H9 (cell line): ENCODE results near the gene SLC24A3. TPM values are rescaled to one million over a fixed set of nuclear protein-coding genes. Genes with fewer than 3 reads are reported as not detected.

Experiments used
- DNase-seq: peaks from one replicate; pipeline ENCODE4 v3.0.0-alpha.2; 2017
- H2AFZ ChIP-seq: one replicate; pipeline ENCODE4 v1.6.1; 2013; ENCODE audit warnings: mild to moderate bottlenecking, low read length, control low read depth, moderate library complexity
- H2AK5ac ChIP-seq: 2 replicates; pipeline ENCODE4 v1.6.1; 2013; ENCODE audit warnings: low read length, control low read depth, mixed read lengths; ENCODE audit not compliant: insufficient read length
- H2BK120ac ChIP-seq: one replicate; pipeline ENCODE4 v1.6.1; 2013; ENCODE audit warnings: low read depth, mild to moderate bottlenecking, low read length, control low read depth, inconsistent platforms; ENCODE audit not compliant: poor library complexity, severe bottlenecking
- H2BK12ac ChIP-seq: 2 replicates; pipeline ENCODE4 v1.6.1; 2013; ENCODE audit warnings: low read length, control low read depth, mixed read lengths, low read depth; ENCODE audit not compliant: insufficient read length
- H2BK15ac ChIP-seq: 2 replicates; pipeline ENCODE4 v1.6.1; 2013; ENCODE audit warnings: low read depth, low read length, control low read depth
- H2BK20ac ChIP-seq: one replicate; pipeline ENCODE4 v1.6.1; 2013; ENCODE audit warnings: low read depth, mild to moderate bottlenecking, low read length, control low read depth, inconsistent platforms; ENCODE audit not compliant: poor library complexity, severe bottlenecking
- H2BK5ac ChIP-seq: 2 replicates; pipeline ENCODE4 v1.6.1; 2013; ENCODE audit warnings: low read length, control low read depth, mixed read lengths; ENCODE audit not compliant: insufficient read length
- H3K14ac ChIP-seq: 2 replicates; pipeline ENCODE4 v1.6.1; 2013; ENCODE audit warnings: low read length, control low read depth; ENCODE audit not compliant: insufficient read depth
- H3K18ac ChIP-seq: 2 replicates; pipeline ENCODE4 v1.6.1; 2013; ENCODE audit warnings: low read depth, mild to moderate bottlenecking, mixed read lengths, low read length, control low read depth; ENCODE audit not compliant: insufficient read length
- H3K23ac ChIP-seq: 2 replicates; pipeline ENCODE4 v1.6.1; 2013; ENCODE audit warnings: low read length, control low read depth, mixed read lengths, low read depth; ENCODE audit not compliant: insufficient read length
- H3K23me2 ChIP-seq: 2 replicates; pipeline ENCODE4 v1.6.1; 2013; ENCODE audit warnings: low read depth, mild to moderate bottlenecking, mixed read lengths, low read length, control low read depth; ENCODE audit not compliant: insufficient read length, poor library complexity, severe bottlenecking
- H3K27ac ChIP-seq: 2 replicates; pipeline ENCODE4 v1.5.1; 2013; ENCODE audit warnings: low read length, control low read depth, mixed read lengths, low read depth; ENCODE audit not compliant: insufficient read length
- H3K27me3 ChIP-seq: 2 replicates; pipeline ENCODE4 v1.6.1; 2013; ENCODE audit warnings: low read length, control low read depth, inconsistent platforms; ENCODE audit not compliant: insufficient read depth
- H3K4ac ChIP-seq: 2 replicates; pipeline ENCODE4 v1.6.1; 2013; ENCODE audit warnings: low read depth, mild to moderate bottlenecking, control low read depth, inconsistent platforms, low read length, moderate library complexity
- H3K4me1 ChIP-seq: 2 replicates; pipeline ENCODE4 v1.6.1; 2013; ENCODE audit warnings: low read length, control low read depth, inconsistent platforms; ENCODE audit not compliant: insufficient read depth
- H3K4me2 ChIP-seq: 2 replicates; pipeline ENCODE4 v1.6.1; 2013; ENCODE audit warnings: low read length, control low read depth, mixed read lengths; ENCODE audit not compliant: insufficient read length, insufficient read depth
- H3K56ac ChIP-seq: 2 replicates; pipeline ENCODE4 v1.6.1; 2013; ENCODE audit warnings: low read depth, mild to moderate bottlenecking, mixed read lengths, low read length, control low read depth; ENCODE audit not compliant: insufficient read length
- H3K79me1 ChIP-seq: 2 replicates; pipeline ENCODE4 v1.6.1; 2013; ENCODE audit warnings: low read depth, mild to moderate bottlenecking, moderate library complexity, low read length, control low read depth, inconsistent platforms; ENCODE audit not compliant: insufficient read depth, poor library complexity, severe bottlenecking
- H3K79me2 ChIP-seq: 2 replicates; pipeline ENCODE4 v1.6.1; 2013; ENCODE audit warnings: low read length, control low read depth, inconsistent platforms; ENCODE audit not compliant: insufficient read depth
- H3K9ac ChIP-seq: 2 replicates; pipeline ENCODE4 v1.6.1; 2013; ENCODE audit warnings: low read length, control low read depth, mixed read lengths; ENCODE audit not compliant: insufficient read length; ENCODE audit errors: extremely low read depth
- H3K9me3 ChIP-seq: one replicate; pipeline ENCODE4 v1.6.1; 2013; ENCODE audit warnings: low read depth, low read length, inconsistent platforms; ENCODE audit not compliant: control insufficient read depth
- H3T11ph ChIP-seq: one replicate; pipeline ENCODE4 v1.6.1; 2013; ENCODE audit warnings: mild to moderate bottlenecking, low read length, control low read depth, inconsistent platforms
- H4K20me1 ChIP-seq: one replicate; pipeline ENCODE4 v1.6.1; 2013; ENCODE audit not compliant: control insufficient read depth, insufficient read length, insufficient read depth
- H4K5ac ChIP-seq: 2 replicates; pipeline ENCODE4 v1.6.1; 2013; ENCODE audit warnings: low read depth, mild to moderate bottlenecking, mixed read lengths, low read length, control low read depth; ENCODE audit not compliant: insufficient read length
- H4K8ac ChIP-seq: replicated peaks from 2 replicates; pipeline ENCODE4 v1.6.1; 2013; ENCODE audit warnings: low read length, control low read depth, mixed read lengths, low read depth; ENCODE audit not compliant: insufficient read length
- H4K91ac ChIP-seq: 2 replicates; pipeline ENCODE4 v1.6.1; 2013; ENCODE audit warnings: low read depth, mild to moderate bottlenecking, moderate library complexity, mixed read lengths, low read length, control low read depth; ENCODE audit not compliant: insufficient read length
- H3K27ac Mint-ChIP-seq, 3 experiments: 2 replicates in 2 of 3; 3 replicates in 1 of 3; pipeline ENCODE4 v1.8.0; 2020 to 2021; ENCODE audit warnings: mixed read lengths in 3 of 3, mild to moderate bottlenecking in 1 of 3, moderate library complexity in 1 of 3
- H3K27me3 Mint-ChIP-seq: 2 replicates; pipeline ENCODE4 v1.8.0; 2021; ENCODE audit warnings: low read depth, mild to moderate bottlenecking, moderate library complexity, mixed read lengths
- H3K36me3 Mint-ChIP-seq, 3 experiments: 2 replicates in 2 of 3; 3 replicates in 1 of 3; pipeline ENCODE4 v1.8.0; 2020 to 2021; ENCODE audit warnings: low read depth in 3 of 3, mixed read lengths in 3 of 3; ENCODE audit not compliant: insufficient read depth in 1 of 3
- H3K4me1 Mint-ChIP-seq, 2 experiments: 2 replicates each; pipeline ENCODE4 v1.8.0; 2020; ENCODE audit warnings: mixed read lengths in 2 of 2
- H3K4me3 Mint-ChIP-seq, 2 experiments: 2 replicates in 1 of 2; 3 replicates in 1 of 2; pipeline ENCODE4 v1.8.0; 2020 to 2021; ENCODE audit warnings: mild to moderate bottlenecking in 2 of 2, mixed read lengths in 2 of 2, moderate library complexity in 1 of 2
- H3K9me3 Mint-ChIP-seq, 2 experiments: 2 replicates in 1 of 2; 3 replicates in 1 of 2; pipeline ENCODE4 v1.8.0; 2020; ENCODE audit warnings: mild to moderate bottlenecking in 2 of 2, mixed read lengths in 2 of 2, moderate library complexity in 1 of 2
- WGBS: extraction: QIAGEN DNeasy Blood & Tissue Kit; methylation state at CpG from one replicate; pipeline ENCODE4 v1.1.7; 2013; ENCODE audit warnings: missing lambda C conversion rate, low lambda C conversion rate, mixed read lengths; ENCODE audit not compliant: insufficient read length; ENCODE audit errors: extremely low coverage; 5-methylcytosine and 5-hydroxymethylcytosine counted together
- total RNA-seq: library from RNA; stranded (reverse); gene quantifications from 2 replicates; pipeline ENCODE4 v1.2.1, GENCODE V29; 2021
- TF ChIP-seq, protein P1 (sequence below): fragments of 200-600 bp; sonication (generic); conservative IDR thresholded peaks from 3 replicates; pipeline ENCODE4 v1.8.0; 2021; ENCODE audit warnings: antibody characterized with exemption, mild to moderate bottlenecking

Gene SLC24A3
- total RNA-seq, 1 experiment from 2014 or later: 0.83 TPM

DNA sequence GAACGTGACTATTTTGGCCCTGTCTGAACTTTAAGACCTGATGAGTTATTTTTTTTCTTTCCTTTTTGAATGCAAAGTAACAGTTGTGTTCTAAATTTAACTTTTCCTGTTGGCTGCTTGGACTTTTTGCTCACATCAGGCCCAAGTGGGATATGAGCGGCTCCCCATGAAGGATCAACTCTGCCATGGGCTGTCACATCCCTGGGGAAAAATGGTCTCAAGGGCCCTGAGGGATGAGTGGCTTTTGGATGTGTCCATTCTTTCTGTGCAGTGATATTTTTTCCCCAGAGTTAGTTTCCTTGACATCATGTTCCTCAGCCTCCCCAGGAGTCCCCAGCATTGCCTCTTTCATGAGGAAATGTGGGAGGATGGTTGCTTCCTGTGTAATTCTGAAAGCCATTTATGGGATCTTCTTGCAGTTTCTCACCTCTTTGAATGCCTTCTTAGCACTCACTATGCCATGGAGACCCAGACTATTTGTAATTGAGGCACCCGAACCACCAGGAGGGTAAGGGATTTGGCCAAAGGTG is 92.5 kb downstream of the SLC24A3 start:
- Mint-ChIP-seq H3K4me3 (no peak overlapping the region), H3K27ac (no peak overlapping the region), H3K4me1 (no peaks in the 10 kb centered on the region; a peak in 1 of 4 replicates), H3K36me3 (no peaks in the 10 kb centered on the region; a peak in 1 of 7 replicates), H3K9me3 (peaks cover 0 to 3% of the 10 kb centered on the region in 2 experiments; a peak in 2 of 5 replicates), H3K27me3 (no peaks in the 10 kb centered on the region; the same call in 1 of the 2 replicates)
- H4K91ac ChIP-seq: no peak overlapping the region
- H3K79me1 ChIP-seq: no peaks in the 10 kb centered on the region
- H2BK12ac ChIP-seq: no peak overlapping the region
- H3K9me3 ChIP-seq: no peaks in the 10 kb centered on the region
- no CpG with 5 or more reads among the region's 3 CpGs for WGBS
- no peaks in the 10 kb centered on the region for H3K27me3 ChIP-seq
- TF ChIP-seq, protein P1, sequence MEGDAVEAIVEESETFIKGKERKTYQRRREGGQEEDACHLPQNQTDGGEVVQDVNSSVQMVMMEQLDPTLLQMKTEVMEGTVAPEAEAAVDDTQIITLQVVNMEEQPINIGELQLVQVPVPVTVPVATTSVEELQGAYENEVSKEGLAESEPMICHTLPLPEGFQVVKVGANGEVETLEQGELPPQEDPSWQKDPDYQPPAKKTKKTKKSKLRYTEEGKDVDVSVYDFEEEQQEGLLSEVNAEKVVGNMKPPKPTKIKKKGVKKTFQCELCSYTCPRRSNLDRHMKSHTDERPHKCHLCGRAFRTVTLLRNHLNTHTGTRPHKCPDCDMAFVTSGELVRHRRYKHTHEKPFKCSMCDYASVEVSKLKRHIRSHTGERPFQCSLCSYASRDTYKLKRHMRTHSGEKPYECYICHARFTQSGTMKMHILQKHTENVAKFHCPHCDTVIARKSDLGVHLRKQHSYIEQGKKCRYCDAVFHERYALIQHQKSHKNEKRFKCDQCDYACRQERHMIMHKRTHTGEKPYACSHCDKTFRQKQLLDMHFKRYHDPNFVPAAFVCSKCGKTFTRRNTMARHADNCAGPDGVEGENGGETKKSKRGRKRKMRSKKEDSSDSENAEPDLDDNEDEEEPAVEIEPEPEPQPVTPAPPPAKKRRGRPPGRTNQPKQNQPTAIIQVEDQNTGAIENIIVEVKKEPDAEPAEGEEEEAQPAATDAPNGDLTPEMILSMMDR: no peak
- no peak overlapping the region for H3K4ac ChIP-seq
- no peak overlapping the region for H3K9ac ChIP-seq
- H3K23me2 ChIP-seq: no peaks in the 10 kb centered on the region
- H4K20me1 ChIP-seq: no peaks in the 10 kb centered on the region
- H3K14ac ChIP-seq: no peak overlapping the region
- no peaks in the 10 kb centered on the region for H3K79me2 ChIP-seq
- no peak overlapping the region for H4K5ac ChIP-seq
- H3K27ac ChIP-seq: no peak overlapping the region
- no peak overlapping the region for H4K8ac ChIP-seq
- H2BK120ac ChIP-seq: no peak overlapping the region
- H3K23ac ChIP-seq: no peak overlapping the region
- H2AFZ ChIP-seq: no peak overlapping the region
- H3K18ac ChIP-seq: no peak overlapping the region
- H3T11ph ChIP-seq: no peak overlapping the region
- DNase-seq: no peak
- no peak overlapping the region for H2AK5ac ChIP-seq
- H3K4me2 ChIP-seq: no peak overlapping the region
- H2BK20ac ChIP-seq: no peak overlapping the region
- H2BK15ac ChIP-seq: no peak overlapping the region
- H3K4me1 ChIP-seq: peaks cover 3% of the 10 kb centered on the region; the same call in 1 of the 2 replicates
- H2BK5ac ChIP-seq: no peak overlapping the region
- H3K56ac ChIP-seq: no peak overlapping the region
